Measurements from ENCODE around the gene ZNF526. TPM values are rescaled to one million over a fixed set of nuclear protein-coding genes. Genes with fewer than 3 reads are reported as not detected.

ZNF526 gene
- total RNA-seq, 1 donor from 2014 or later, result 5.9 TPM

- no peak for TF ChIP-seq CTCF (IDR thresholded peaks at IDR 0.05; ENCODE audit: borderline replicate concordance)
- intact Hi-C loops (cut with micrococcal nuclease), result no loop called here
- Histone ChIP-seq H3K36me3 (peaks cover 32% of the 10 kb centered on the region), H3K4me3 (no peak overlapping the region), H3K27ac (replicated peaks) (peak overlapping the region; percentile 91), H3K4me1 (peaks cover 63% of the 10 kb centered on the region), H3K9me3 (replicated peaks) (no peaks in the 10 kb centered on the region), H3K27me3 (ENCODE audit: low read depth) (no peaks in the 10 kb centered on the region)
- no peak for DNase-seq
Observed at GRCh38 chr19:42271861-42272534, 51.9 kb downstream of the ZNF526 start.

GRCh38 chr19:42272535-42272897, 52.4 kb downstream of the ZNF526 start:
- Histone ChIP-seq H3K27ac (replicated peaks) (no peak overlapping the region), H3K4me3 (no peak overlapping the region), H3K9me3 (replicated peaks) (no peaks in the 10 kb centered on the region), H3K27me3 (ENCODE audit: low read depth) (no peaks in the 10 kb centered on the region), H3K36me3 (peaks cover 32% of the 10 kb centered on the region), H3K4me1 (peaks cover 68% of the 10 kb centered on the region)
- TF ChIP-seq CTCF (IDR thresholded peaks at IDR 0.05; ENCODE audit: borderline replicate concordance), result no peak
- intact Hi-C loops (cut with micrococcal nuclease), result no loop called here
- DNase-seq, result no peak

- Histone ChIP-seq H3K4me3 (no peak overlapping the region), H3K27ac (replicated peaks) (no peak overlapping the region), H3K4me1 (peaks cover 68% of the 10 kb centered on the region), H3K36me3 (peaks cover 32% of the 10 kb centered on the region), H3K9me3 (replicated peaks) (no peaks in the 10 kb centered on the region), H3K27me3 (ENCODE audit: low read depth) (no peaks in the 10 kb centered on the region)
- TF ChIP-seq CTCF (IDR thresholded peaks at IDR 0.05; ENCODE audit: borderline replicate concordance), result no peak
- intact Hi-C loops (cut with micrococcal nuclease), result no loop called here
- DNase-seq, result no peak
Observed at GRCh38 chr19:42272989-42273406, 52.9 kb downstream of the ZNF526 start.

- no peak overlapping the region for H3K4me3 ChIP-seq
- no peak overlapping the region for H3K27ac ChIP-seq (replicated peaks)
- H3K9me3 ChIP-seq (replicated peaks), result no peaks in the 10 kb centered on the region
- H3K27me3 ChIP-seq (ENCODE audit: low read depth), result no peaks in the 10 kb centered on the region
- TF ChIP-seq CTCF (IDR thresholded peaks at IDR 0.05; ENCODE audit: borderline replicate concordance), result no peak
- DNase-seq, result no peak
- H3K36me3 ChIP-seq, result peaks cover 32% of the 10 kb centered on the region
- H3K4me1 ChIP-seq, result peaks cover 73% of the 10 kb centered on the region
- intact Hi-C loops (cut with micrococcal nuclease), result no loop called here
Observed at GRCh38 chr19:42273407-42274064, 53.4 kb downstream of the ZNF526 start.

GRCh38 chr19:42274065-42274682, 54.1 kb downstream of the ZNF526 start:
- Histone ChIP-seq H3K36me3 (peaks cover 32% of the 10 kb centered on the region), H3K4me1 (peaks cover 79% of the 10 kb centered on the region), H3K4me3 (no peak overlapping the region), H3K9me3 (replicated peaks) (no peaks in the 10 kb centered on the region), H3K27ac (replicated peaks) (no peak overlapping the region), H3K27me3 (ENCODE audit: low read depth) (no peaks in the 10 kb centered on the region)
- intact Hi-C loops (cut with micrococcal nuclease), result no loop called here
- TF ChIP-seq CTCF (IDR thresholded peaks at IDR 0.05; ENCODE audit: borderline replicate concordance), result no peak
- no peak for DNase-seq
